Measurements from ENCODE around the gene PPIC.

GRCh38 chr5:123085638-123086286, 49.2 kb upstream of the PPIC start:
- TF ChIP-seq, protein P1, sequence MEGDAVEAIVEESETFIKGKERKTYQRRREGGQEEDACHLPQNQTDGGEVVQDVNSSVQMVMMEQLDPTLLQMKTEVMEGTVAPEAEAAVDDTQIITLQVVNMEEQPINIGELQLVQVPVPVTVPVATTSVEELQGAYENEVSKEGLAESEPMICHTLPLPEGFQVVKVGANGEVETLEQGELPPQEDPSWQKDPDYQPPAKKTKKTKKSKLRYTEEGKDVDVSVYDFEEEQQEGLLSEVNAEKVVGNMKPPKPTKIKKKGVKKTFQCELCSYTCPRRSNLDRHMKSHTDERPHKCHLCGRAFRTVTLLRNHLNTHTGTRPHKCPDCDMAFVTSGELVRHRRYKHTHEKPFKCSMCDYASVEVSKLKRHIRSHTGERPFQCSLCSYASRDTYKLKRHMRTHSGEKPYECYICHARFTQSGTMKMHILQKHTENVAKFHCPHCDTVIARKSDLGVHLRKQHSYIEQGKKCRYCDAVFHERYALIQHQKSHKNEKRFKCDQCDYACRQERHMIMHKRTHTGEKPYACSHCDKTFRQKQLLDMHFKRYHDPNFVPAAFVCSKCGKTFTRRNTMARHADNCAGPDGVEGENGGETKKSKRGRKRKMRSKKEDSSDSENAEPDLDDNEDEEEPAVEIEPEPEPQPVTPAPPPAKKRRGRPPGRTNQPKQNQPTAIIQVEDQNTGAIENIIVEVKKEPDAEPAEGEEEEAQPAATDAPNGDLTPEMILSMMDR (IDR thresholded peaks at IDR 0.05), result no peak
- TF ChIP-seq POLR2A (IDR thresholded peaks at IDR 0.05), result no peak
